HG03457 (cell line): ENCODE results near the gene DUSP9.

Experiments
- ATAC-seq: cut with Tn5 transposase; IDR thresholded peaks from one replicate; pipeline ENCODE4 v1.9.1; 2021; ENCODE audit warnings: moderate number of reproducible peaks; ENCODE audit not compliant: unreplicated experiment

The DUSP9 gene

DNA sequence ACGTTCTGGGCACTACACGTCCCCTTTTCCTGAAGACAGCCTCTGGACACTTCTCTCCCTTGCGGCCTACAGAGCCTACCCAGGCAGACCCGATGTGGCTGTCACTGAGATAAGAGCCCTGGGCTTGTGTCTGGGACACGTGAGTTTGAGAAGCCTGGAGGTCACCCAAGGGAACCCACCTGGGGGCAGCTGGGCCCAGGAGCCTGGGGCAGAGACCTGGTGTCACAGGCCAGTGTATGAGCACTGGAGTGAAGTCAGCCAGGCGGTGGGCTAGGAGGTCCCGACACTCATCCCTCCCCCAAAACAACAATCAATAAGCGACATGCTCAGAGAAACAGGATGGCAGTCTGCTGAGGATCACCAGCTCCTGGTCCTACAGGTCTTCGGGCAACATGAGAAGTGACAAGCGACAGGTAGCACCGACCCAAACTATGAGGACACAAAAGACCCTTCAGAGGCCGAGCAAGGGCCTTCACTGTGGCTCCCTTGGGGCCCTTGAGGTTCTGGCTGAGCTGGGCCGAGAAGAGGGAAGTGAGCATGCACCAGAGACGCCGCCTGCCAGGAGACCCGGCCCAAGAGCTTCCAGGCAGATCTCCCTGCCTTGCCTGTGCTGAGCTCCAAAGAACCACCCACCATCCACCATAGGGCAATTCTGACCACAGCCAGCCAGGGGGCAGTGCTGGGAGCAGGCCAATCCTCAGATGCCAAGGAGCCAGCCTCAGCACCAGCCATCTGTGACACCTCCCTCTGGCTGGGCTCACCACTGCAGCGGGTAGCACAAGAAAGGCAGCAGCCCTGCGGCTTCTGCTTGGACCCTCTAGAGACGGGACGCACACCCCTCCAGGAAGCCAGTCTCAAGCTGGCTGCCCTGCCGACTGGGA is 11.0 kb upstream of the DUSP9 start:
- no peak for ATAC-seq

DNA sequence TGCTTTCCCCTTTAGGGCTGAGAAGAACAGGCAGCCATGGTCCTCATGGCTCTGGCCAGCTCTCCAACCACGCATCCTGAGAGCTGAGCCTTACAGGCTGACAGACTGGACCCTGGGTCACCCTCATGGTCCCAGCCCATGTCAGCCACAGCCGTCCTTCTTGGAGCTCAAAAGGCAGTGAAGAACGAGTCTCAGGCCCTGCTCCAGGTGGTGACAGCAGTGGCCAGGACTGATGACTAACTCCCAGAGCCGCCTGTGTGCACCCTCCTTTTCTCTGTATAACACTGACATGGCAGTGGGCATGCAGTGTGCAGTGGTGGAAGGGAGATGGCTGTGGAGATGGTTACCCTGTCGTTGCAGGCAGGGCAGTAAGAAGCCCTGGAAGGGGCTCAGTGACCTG is 10.3 kb upstream of the DUSP9 start:
- no peak for ATAC-seq

DNA sequence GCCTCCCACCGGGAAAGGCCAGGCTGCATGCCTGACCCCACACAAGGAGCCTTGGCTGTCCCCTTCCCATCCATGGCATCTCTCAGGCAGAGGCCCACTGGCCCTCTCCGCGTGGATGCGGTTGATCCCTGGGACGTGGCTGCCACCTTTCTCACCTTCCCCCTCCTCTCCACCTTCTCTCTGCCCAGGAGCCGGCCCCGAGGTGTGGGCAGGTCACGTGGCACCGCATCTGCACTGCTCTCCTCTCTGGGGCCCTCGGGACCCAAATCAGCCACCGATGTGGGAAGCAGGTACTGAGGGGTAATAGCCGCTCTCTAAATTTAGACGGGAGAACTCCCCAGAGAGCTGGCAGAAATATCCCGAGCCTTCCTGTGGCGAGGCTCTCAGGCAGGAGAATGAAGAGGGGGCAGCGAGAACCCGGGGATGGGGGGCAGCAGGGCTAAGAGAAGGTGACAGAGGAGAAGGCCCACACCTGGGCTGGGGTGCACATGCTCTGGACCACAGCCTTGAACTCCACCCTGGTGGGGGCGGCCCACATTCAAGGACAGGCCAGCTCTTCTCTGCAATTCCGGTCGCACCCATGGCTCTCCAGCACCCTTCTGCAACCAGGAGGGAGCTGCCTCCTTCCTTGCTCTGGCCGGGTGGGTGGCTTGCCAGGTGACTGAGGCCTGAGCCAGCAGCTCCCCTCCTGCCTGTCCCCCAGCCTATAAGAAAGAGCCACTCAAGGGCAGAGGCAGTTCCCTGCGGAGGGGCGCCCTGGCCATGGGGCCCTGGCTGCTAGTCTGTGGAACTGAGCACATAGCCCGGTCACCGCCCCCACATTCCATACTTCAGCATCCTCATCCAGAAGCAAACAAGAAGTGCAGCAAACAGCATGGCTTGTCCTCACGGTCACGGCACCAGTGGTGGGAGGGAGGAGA is 9.6 kb upstream of the DUSP9 start:
- no peak for ATAC-seq

DNA sequence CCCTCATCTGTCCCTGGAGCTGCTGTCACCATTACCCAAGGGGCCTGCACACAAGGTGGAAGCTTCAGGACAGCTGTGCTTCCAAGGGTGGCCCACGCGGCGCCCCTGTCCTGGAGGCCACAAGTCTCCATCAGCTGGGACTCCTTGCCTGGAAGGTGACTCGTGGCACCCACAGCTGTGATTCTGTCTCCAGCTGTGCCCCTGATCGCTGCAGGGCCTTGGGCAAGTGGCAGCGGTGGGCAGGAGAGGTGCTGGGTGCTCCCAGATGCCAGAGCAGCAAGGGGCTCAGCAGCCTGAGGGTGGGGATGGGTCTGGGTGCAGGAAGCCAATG is 9.0 kb upstream of the DUSP9 start:
- no peak for ATAC-seq

DNA sequence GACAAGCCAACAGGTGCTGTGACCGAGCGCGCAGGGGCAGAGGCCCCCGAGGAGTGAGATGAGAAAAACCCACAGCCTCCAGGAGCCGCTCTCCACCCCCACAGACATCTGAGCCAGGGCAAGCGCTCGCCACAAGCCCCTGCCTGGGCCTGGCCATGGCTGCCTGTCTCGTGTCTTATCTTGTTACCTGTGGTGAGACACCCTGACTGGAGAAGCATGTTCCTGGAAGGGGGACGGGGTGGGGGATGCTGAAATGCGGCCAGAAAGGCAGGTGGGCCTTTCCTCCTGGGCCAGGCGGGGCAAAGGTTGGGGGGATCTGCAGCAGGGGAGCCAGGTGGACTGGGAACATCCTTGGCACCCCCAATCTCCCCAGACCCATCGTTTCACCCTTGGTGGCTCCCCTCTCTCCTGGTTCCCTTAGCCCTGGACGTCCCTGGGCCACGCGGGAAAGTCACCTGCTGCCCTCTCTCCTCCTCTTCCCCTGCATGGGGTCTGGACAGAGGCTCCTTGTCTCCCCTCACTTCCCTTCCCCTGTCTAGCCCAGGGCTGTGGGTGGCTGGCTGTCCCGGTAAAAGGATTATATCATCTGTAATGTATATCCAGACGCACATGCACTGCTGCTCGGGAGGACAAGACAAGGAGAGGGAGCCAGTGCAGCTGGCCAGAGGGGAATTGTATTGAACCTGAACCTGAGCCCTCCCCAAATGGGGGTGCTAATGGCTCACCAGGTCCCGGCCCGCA is 8.4 kb upstream of the DUSP9 start:
- ATAC-seq: no peak

DNA sequence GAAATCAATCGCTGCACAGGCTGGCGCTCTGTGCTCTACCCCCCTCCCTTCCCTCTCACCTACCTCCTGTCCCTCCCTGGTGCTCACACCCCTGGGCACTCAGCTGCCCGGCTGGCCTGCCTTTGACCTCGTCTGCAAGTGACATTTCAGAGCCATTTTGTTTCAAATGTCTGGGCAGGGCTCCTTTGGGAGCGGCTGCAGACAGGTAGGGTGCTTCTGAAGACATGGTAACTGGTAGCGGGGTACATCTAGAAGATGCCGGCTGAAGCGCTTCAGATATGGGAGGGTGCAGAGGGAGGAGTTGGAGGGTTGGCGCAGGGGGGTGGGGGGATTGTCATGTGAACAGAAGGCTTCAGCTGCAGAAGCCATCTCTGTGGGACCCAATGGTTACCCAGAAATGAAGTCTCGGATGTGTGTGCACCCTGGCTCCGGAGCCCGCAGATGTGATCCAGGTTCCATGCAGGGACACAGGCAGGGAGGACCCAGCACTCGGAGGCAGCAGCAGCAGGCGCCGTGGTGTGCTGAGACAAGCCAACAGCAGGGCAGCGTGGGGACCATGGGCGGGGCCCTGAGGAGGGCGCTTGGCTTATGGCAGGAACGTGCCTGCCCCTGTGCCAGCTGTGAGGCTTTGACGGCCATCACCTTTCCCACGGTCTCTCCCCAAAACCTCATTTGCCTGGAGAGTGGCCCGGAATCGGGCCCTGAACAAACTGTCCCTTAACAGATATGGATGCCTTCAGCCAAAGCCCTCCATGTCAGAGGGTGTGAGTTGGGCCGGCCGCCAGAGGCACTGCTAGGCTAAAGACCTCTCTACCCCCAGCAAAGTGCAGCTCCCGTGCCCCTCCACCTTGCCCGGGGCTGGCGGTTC is 7.6 kb upstream of the DUSP9 start:
- ATAC-seq: no peak

DNA sequence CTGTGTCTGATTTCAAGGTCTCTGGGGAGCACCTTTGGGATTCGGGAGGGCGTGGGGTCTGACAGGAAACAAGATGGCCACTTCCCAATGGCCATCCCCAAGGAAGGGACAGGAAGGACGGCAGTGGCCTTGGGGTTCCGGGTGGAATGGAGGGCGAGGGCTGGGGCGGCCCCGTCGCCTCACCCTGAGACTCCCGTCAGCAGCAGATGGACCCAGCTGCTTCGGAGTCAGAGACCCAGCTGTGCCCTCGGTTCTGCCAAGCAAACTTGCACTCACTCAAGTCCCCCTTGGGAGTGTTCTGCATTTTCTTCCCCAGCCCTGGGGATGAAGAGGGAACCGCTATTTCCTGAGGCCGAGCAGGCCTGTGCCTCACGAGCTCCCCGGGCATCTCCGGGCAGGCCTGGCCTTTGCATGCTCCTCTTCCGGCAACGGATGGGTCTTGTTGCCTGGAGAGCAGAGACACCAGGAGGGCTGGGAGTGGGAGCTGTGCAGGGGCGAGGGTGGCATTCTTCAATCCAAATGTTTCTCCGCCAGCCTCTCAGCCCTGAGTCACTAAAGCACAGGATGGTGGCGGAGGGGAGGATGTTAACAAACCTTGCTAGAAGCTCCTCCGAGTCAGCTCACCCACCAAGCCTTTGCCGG is 6.8 kb upstream of the DUSP9 start:
- no peak for ATAC-seq

DNA sequence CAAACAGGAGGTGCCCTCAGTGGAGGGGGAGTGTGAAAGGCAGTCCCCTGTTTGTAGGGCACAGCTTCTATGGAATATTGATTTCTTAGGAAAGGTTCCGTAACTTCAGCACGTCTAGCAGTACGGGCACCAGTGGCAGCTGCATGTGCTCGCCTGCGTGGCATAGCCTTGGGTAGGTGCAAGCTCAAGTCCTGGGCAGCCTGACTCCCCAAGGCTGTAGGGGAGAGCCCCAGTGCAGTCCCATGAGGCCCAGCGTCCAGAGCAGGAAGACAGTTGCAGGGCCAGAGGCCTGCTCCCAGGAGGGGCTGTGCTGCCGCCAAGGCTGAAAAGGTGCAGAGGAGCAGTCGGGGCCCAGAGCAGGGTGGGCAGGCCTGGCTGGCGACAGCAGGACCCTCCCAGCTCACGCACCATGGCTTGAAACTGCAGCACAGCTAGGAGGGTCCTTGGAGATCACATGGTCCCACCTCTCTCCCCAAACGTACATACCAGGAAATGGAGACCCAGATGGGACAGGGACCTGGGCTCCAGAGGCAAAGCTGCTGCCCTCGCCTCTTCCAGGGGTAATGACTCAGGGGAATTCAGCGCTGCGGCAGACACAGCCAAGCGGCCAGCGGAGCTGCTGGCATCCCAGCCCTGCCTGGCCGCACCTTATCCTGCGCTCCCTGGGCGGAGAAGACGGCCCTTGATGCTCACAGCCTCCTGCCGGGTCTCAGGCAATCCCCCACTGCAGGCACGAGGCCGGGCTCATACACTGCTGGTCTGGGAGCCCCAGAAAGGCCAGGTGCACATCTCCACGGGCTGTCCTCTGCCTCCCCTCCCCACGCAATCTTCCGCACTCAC is 6.0 kb upstream of the DUSP9 start:
- no peak for ATAC-seq

DNA sequence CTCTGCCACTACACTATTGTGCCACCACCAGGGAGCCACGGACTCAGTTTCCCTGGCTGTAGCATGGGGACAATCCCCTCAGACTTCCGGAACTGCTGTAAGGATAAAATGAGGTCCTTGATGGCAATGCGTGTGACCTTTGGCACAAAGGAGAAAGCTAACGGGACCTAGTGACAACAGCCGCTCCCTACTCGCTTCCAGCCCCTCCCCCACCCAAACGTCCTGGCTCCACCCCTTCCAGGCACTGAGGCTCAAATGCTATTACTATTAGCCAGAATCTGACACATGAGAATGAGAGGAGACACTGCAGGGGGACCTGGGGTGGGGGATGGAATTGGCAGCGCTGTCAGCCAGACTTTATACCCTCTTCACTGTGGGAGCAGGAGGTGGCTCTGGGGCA is 5.4 kb upstream of the DUSP9 start:
- no peak for ATAC-seq

DNA sequence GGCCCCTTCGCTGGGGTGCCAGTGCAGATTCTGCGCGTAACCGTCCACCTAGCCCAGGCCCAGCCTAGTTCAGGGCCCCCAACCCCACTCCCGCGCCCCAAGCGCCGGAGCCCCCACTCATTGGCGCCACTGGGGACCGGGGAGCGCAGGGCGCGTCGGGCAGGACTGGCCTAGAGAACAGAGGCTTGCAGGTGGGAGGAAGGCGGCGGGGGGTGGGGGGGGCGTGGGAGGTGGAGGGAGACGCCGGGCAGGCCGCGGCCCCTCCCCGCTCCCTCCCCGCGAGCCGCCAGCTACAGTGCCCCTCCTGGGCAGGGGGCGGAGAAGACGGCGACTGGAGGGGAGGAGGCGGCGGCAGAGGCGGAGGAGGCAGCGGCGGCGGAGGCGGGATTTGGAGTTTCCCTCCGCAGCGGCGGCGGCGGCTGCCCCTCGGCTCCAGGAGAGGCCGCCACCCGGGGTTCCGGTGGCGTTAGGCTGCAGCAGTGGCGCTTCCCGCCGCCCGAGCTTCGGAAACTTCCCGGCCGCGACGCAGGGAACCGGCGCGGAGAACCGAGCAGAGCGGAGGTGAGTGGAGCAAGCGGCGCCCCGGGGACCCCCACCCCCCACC is 4.8 kb upstream of the DUSP9 start:
- no peak for ATAC-seq

DNA sequence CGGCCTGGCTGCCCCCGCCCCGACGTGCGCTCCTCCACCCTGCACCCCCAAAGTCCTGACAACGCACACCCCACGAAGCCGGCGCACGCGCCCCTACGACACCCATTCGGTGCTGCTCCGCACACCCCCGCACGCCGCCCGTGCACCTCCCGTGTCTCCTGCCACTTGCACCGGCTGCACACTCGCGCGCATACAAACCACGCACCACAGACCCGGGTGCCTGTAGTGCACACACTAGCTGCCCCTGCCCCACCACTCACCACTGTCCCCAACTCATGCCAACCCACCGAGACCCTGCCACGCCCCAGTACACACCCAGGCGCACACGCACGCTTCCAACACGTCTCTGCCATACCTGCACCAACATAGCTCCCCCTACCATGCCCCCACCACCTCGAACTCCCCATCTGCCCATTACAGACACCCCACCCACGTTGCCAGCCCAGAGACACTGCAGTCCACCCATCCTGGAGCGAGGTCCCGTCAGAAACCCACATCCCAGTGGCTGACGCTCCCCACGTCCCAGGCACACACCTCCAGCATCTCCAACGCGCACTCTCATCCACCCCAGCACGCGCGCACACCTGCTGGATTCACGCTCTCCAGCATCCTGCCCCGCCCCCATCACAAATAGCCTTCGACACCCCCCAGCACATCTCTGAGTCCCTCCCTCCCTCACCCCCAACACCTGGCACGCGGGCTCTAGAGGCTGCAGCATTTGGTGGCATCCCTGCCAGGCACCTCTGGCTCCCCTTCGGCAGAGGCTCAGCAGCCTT is 4.2 kb upstream of the DUSP9 start:
- no peak for ATAC-seq

DNA sequence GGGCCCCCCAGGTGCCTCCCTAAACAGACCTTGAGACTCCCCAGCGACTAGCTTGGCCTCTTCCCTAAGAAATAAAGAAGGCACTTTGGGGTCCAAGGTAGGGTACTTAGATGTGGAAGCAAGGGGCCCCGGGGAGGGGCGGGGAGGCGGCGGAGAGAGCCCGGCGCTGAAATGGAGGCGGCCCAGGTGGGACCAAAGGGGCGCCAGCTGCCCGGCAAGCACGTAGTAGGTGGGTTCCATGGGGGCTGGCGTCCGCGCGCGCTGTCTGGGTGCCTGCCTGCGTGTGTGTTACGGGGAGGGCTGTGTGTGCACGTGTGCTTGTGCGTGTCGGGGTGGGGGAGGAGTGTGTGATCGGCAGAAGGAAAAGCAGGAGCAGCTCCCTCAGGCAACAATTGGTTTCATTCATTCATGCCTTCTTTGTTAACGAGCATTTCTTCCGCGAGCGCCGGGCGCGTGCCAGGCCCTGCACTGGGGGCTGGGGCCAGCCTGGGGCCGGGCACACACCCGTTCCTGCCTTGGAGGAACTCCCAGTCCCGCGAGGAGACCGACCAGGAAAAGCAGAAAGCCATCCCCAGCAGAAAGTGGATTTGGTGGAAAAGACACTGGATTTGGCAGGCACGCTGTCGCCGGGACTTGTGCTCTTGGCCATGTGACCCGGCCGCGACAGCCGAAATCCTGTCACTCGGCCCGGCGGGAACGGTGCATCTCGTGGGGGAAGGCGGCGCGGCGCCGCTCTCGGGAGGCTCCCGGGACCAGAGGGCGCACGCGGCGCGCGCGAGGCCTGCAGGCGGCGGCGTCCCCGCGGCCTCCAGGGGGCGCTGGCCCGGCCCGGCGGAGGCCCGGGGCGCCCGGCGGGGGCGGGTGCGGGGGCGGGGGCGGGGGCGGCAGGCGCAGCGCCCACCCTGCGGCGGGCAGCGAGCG is 3.3 kb upstream of the DUSP9 start:
- no peak for ATAC-seq

DNA sequence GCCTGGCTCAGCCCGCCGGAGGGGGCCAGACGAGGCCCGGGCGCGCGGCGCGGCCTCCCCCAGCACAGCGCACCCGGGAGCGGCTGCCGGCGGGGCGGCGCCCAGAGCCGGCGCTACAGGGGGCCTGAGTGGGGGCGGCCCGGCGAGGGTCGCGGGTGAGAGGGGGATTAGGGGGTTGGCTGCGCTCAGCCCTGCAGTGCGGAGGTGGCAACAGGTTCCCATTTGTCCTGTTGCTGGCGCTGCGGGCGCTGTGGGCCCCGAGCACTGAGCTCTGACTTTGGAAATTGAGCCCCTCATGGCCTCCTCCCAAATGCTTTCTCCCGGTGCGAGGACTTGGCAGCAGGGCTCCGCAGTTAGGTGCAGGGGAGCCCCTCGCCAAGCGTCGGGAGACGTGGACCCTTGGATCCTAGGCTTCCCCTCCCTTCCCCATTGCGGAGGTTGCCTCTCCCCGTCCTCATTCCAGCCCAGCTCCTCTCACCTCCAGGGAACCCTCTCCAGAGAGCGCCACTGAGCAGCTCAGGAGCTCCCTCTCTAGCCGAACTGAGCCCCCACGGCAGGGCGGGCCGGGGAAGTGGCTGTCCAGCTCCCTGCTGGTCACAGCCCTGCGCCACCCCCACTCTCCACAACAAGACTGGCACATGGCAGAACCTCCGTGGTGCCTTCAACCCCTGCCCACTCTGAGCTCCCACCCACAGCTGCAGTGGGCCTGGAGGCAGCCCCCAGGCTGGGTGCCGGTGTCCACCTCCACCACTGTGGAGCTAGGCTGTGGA is 2.5 kb upstream of the DUSP9 start:
- ATAC-seq: no peak

DNA sequence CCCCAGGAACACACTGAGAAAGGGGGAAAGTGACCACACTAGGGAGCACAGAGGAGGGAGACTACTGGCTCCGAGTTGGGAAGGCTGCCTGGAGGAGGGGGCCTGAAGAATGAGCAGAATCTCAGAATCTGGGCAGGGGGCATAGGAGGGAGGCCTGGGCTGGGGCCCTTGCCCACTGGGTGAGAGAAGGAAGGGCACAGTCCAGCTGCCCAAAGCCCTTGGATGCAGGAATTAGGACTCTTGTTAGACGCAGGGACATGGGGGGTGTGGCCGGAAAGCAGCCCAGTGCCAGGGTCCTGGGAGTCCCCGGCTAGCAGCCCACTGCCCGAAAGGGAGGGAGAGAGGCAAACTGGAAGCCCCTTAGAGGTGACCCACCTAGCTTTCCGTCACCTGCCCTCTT is 1.9 kb upstream of the DUSP9 start:
- no peak for ATAC-seq

DNA sequence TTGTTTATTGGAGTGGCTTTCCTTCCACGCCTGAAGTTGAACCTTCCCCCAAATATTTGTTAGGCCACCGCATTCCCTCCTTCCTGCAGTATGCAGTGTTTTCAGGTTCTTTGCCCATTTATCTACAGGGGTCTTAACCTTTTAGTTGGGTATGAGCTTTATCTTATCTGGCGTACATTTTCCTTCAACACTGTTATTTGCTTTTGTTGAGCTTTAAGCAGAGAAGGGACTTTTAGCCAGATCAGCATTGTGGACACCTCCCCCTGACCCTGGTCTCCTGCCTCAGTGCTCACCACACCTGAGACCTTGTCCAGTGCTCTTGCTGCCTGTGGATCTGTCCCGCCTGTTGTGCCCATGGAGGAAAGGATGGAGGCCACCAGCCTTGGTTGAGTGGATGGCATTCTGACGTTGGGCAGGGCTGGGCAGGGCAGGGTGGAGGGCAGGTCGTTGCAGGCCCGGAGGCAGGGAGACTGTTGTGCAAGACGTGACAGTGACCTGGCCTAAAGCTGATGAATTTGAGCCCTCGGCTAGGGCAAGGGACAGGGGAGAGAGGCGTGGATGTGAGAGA is 998 bp upstream of the DUSP9 start:
- no peak for ATAC-seq
